ENCODE data around the gene FREM3. TPM values are rescaled to one million over a fixed set of nuclear protein-coding genes. Genes with fewer than 3 reads are reported as not detected.

Gene FREM3
- total and polyA plus RNA-seq, 3 donors from 2014 or later = 0.06 to 0.42 (median 0.08) TPM

DNA sequence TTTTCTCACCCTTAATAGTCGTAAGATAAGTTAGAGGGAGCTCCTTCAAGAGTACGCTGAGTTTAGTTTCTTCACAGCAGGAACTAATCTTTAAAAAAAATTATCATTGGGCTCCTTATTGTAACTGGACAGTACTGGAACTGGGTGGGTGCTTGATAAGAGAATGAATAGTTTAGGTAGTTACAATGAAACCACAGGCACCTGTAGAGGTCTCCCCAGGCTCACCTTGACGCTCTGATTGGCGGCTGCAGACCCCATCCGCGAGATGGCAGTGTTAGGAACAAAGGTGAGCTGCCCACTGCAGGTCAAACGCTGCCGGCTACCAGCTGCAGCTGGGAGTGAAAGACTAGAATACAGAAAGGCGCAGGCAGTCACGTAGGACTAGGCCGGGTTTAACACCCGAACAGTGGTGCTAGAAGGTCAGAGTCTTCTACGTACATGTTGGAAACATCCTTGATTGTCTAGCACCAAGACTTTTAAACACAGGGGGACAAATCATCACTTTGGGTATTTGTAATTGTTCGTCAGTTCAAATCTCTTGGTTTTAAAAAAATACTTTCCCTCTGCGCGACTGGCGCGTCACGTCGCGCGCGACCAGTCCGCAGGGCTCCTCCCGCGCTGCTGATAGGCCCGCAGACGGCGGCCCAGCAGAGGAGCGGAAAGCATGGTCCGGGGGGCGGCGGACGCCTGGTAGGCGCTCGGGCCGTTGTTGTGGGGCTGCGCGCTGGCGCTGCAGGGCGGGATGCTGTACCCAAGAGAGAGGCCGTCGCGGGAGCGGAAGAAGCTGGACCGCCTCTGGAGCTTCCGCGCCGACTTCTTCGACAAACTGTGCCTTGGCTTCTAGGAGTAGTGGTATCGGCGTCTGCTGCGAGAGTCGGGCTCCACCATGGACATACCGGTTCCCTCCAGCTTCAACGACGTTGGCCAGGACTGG, 141.4 kb downstream of the FREM3 start:
- intact Hi-C loops (cut with DNase I; ENCODE audit: low total_unique reads) = no loop called here
- H3K9me3 ChIP-seq = no peaks in the 10 kb centered on the region
- peaks cover 7% of the 10 kb centered on the region for H3K4me1 ChIP-seq
- H3K27ac ChIP-seq = peak overlapping the region; percentile 23 to 76
- TF ChIP-seq POLR2A (IDR thresholded peaks at IDR 0.05) = no peak
- TF ChIP-seq, protein P1, sequence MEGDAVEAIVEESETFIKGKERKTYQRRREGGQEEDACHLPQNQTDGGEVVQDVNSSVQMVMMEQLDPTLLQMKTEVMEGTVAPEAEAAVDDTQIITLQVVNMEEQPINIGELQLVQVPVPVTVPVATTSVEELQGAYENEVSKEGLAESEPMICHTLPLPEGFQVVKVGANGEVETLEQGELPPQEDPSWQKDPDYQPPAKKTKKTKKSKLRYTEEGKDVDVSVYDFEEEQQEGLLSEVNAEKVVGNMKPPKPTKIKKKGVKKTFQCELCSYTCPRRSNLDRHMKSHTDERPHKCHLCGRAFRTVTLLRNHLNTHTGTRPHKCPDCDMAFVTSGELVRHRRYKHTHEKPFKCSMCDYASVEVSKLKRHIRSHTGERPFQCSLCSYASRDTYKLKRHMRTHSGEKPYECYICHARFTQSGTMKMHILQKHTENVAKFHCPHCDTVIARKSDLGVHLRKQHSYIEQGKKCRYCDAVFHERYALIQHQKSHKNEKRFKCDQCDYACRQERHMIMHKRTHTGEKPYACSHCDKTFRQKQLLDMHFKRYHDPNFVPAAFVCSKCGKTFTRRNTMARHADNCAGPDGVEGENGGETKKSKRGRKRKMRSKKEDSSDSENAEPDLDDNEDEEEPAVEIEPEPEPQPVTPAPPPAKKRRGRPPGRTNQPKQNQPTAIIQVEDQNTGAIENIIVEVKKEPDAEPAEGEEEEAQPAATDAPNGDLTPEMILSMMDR (IDR thresholded peaks at IDR 0.05) = peak; percentile 6 to 39 (median 23)
- no peaks in the 10 kb centered on the region for H3K36me3 ChIP-seq (ENCODE audit: low read depth, missing control alignments)
- peak; percentile 85 for DNase-seq
- 3% methylated on average over 29 to 56 of the region's 57 CpGs for WGBS, 2 donors
- peak overlapping the region; percentile 58 to 66 for H3K4me3 ChIP-seq
- H3K27me3 ChIP-seq = no peaks in the 10 kb centered on the region

DNA sequence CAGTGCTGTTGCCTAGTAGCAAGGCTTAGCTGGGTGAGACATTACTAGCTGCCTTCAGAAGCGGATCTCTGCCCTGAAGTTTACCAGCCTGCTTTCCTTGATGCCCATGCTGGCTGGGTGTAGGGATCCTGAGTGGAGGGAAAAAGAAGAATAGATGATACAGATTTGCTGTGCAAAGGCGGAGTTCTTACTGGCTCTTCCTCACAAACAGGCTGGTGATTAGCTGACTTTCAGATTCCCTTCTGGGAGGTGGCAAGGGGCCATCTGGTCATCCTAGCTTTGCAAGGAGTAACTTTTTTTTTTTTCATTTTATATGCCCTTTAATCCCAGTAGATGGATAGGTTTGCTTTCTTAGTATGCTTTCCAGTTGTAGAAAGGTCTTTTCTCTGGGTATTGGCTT, 142.2 kb downstream of the FREM3 start:
- Histone ChIP-seq H3K27ac (peak overlapping the region in 1 of 2 donors; percentile 23), H3K4me1 (peaks cover 7% of the 10 kb centered on the region), H3K4me3 (no peak overlapping the region), H3K36me3 (ENCODE audit: low read depth, missing control alignments) (no peaks in the 10 kb centered on the region), H3K9me3 (no peaks in the 10 kb centered on the region), H3K27me3 (no peaks in the 10 kb centered on the region)
- TF ChIP-seq, protein P1 (IDR thresholded peaks at IDR 0.05) = no peak
- TF ChIP-seq POLR2A (IDR thresholded peaks at IDR 0.05) = no peak
- DNase-seq = no peak
- intact Hi-C loops (cut with DNase I; ENCODE audit: low total_unique reads) = no loop called here
- WGBS, 2 donors = 63 to 86% methylated on average over 2 of the region's 2 CpGs

- no peak for DNase-seq
- intact Hi-C loops (cut with DNase I; ENCODE audit: low total_unique reads) = no loop called here
- Histone ChIP-seq H3K4me3 (no peak overlapping the region), H3K27ac (no peak overlapping the region), H3K27me3 (no peaks in the 10 kb centered on the region), H3K9me3 (no peaks in the 10 kb centered on the region), H3K36me3 (ENCODE audit: low read depth, missing control alignments) (no peaks in the 10 kb centered on the region), H3K4me1 (peaks cover 7% of the 10 kb centered on the region)
- TF ChIP-seq, protein P1 (IDR thresholded peaks at IDR 0.05) = no peak
- no peak for TF ChIP-seq POLR2A (IDR thresholded peaks at IDR 0.05)
- WGBS, 2 donors = 90 to 93% methylated on average over 5 of the region's 5 CpGs
Measured at GRCh38 chr4:143555676-143556075, 144.8 kb downstream of the FREM3 start.

- H3K27me3 ChIP-seq = no peaks in the 10 kb centered on the region
- no peak for TF ChIP-seq POLR2A (IDR thresholded peaks at IDR 0.05)
- TF ChIP-seq, protein P1 (IDR thresholded peaks at IDR 0.05) = no peak
- H3K4me3 ChIP-seq = no peak overlapping the region
- H3K9me3 ChIP-seq = no peaks in the 10 kb centered on the region
- peaks cover 7% of the 10 kb centered on the region for H3K4me1 ChIP-seq
- intact Hi-C loops (cut with DNase I; ENCODE audit: low total_unique reads) = no loop called here
- WGBS, 2 donors = 65 to 70% methylated on average over 4 of the region's 4 CpGs
- no peaks in the 10 kb centered on the region for H3K36me3 ChIP-seq (ENCODE audit: low read depth, missing control alignments)
- no peak for DNase-seq
- H3K27ac ChIP-seq = no peak overlapping the region
Measured at GRCh38 chr4:143554728-143555597, 145.5 kb downstream of the FREM3 start.

All from testis (tissue), 3 donors.